H1 (cell line): ENCODE results near the gene IRF5. TPM values are rescaled to one million over a fixed set of nuclear protein-coding genes. Genes with fewer than 3 reads are reported as not detected.

ENCODE experiments used
- CHD1 ChIP-seq: IDR thresholded peaks from 2 replicates; pipeline ENCODE4 v1.6.1; 2012; ENCODE audit warnings: low read depth, low read length, improper control_type of control experiment
- CTBP2 ChIP-seq: IDR thresholded peaks from 2 replicates; pipeline ENCODE4 v1.7.0; 2011; ENCODE audit warnings: borderline replicate concordance, mild to moderate bottlenecking, moderate library complexity, mixed read lengths, low read length; ENCODE audit not compliant: insufficient read depth, insufficient read length
- EP300 ChIP-seq, 2 experiments: IDR thresholded peaks; 1 replicate in 1 of 2; 2 replicates in 1 of 2; pipeline ENCODE4 v1.6.1; 2011 to 2012; ENCODE audit warnings: low read depth in 2 of 2, low read length in 2 of 2, mild to moderate bottlenecking in 2 of 2, borderline replicate concordance in 1 of 2, inconsistent platforms in 1 of 2, moderate library complexity in 1 of 2
- JUN ChIP-seq: IDR thresholded peaks from 2 replicates; pipeline ENCODE4 v1.6.1; 2011; ENCODE audit warnings: low read depth, mild to moderate bottlenecking, improper control_type of control experiment, low read length
- RBBP5 ChIP-seq: IDR thresholded peaks from 2 replicates; pipeline ENCODE4 v1.7.1; 2012; ENCODE audit warnings: low read depth, mild to moderate bottlenecking, inconsistent platforms, low read length, moderate library complexity, borderline replicate concordance
- SRF ChIP-seq: IDR thresholded peaks from 2 replicates; pipeline ENCODE4 v1.6.1; 2011; ENCODE audit warnings: mild to moderate bottlenecking, low read depth, low read length, moderate library complexity
- polyA plus RNA-seq, 7 experiments: library from polyadenylated mRNA; depleted of rRNA in 3 of 7; stranded (reverse) in 5 of 7; unstranded in 2 of 7; fragments of >200 nt in 5 of 7; fragments of 200-250 nt in 2 of 7; gene quantifications; 1 replicate in 5 of 7; 2 replicates in 1 of 7; 4 replicates in 1 of 7; pipeline versions ENCODE4 v1.2.1 to v1.2.3, GENCODE V29; 2011 to 2013; ENCODE audit warnings: missing spikeins in 2 of 7, mixed read lengths in 2 of 7
- total RNA-seq: library from RNA; stranded (reverse); fragmentation: NEBNext Ultra II Directional; extraction: Animal tissue kit (Norgen Biotek cat#: 25700); gene quantifications from 2 replicates; pipeline ENCODE4 v1.2.1, GENCODE V29; 2021

IRF5 gene
- total and polyA plus RNA-seq, 2 of the 8 experiments (the other 6 are each of a cell fraction or from before 2014, with no cell fraction given): 0.28 to 1.1 TPM

DNA sequence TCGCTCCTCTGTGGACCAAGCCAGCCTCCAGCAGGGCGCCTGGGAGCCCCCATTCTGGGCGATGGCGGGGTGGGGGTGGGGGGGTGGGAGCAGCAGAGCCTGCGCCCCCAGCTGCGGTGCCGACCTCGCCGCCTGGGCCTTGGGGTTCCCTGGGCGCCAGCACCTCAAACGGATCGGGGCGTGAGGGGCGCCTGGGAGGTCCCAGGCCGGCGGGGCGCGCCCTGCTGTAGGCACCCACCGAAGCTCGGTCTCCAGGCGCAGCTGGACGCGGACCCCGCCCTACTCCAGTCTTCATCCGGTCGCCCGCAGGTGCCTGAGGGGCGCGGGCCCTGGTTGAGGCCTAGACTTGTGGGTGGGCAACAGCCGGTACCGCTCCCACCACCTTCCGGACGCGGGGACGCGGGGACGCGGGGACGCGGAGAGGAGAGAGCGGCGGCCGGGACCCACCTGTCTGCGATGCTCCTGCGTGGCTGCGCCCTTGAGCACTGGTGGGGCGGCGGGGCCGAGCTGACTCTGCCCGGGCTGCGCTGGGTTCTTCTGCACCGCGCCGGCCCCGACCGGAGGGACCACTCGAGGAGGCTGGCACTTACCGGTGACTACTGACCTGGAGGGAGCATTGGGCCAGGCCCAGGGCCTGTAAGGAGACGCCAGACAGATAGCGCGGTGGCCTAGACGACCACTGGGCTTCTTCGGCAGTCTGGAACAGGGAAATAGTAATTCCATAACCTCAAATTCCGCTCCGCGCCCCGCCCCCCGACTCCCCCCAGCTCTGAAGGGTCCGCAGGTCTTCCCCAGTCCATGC, 21.7 kb upstream of the IRF5 start (continued):
- TF ChIP-seq JUN (no peak), RBBP5 (no peak), SRF (no peak), CTBP2 (no peak), CHD1 (no peak), EP300 (IDR thresholded peaks at IDR 0.05; ENCODE audit: borderline replicate concordance in 1 of 2, low read depth in 2 of 2, low read length in 2 of 2) (no peak)
